ENCODE results near the gene ATP4B.

ATP4B gene

DNA sequence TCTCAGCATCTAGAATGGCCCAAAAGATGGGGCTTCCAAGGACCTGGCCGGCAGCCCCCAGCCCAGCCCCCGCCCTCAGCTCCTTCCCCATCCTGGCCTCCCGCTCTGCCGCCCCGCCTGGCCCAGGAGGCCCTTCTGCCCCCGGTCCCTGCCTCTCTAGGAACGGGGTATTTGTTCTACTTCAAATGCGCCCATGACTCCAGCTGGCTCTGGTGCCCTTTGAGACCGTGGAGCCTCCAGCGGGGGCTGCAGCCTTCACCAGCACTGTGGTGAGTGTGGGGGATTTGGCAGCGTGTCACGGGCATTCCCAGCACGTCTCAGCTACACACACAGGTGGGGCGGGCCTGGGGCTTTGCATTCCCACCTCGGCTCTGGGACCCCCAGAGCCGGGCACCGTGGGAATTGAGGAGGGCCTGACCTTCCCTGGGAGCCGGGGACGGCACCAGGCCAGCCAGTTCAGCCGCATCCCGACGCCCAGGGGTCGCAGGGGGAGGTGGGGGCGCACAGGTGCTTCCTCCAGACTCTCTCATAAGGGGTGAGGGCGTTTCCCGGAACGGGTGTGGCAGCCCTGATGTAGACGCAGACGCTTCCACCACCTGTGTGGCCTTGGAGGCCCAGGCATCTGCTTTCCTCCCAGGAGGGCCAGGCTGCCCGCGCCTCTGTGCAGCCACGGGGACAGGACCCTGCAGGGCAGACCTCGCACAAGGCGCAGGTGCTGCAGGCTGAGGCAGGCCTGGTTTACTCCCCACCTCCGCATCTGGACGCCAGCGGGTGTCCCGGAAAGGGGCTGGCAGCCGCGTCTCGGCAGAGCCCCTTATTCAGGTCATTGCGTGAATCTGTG lies 947 bp downstream of the ATP4B start:
- DNase-seq (ENCODE audit: low read depth in 2 of 2): no peak

DNA sequence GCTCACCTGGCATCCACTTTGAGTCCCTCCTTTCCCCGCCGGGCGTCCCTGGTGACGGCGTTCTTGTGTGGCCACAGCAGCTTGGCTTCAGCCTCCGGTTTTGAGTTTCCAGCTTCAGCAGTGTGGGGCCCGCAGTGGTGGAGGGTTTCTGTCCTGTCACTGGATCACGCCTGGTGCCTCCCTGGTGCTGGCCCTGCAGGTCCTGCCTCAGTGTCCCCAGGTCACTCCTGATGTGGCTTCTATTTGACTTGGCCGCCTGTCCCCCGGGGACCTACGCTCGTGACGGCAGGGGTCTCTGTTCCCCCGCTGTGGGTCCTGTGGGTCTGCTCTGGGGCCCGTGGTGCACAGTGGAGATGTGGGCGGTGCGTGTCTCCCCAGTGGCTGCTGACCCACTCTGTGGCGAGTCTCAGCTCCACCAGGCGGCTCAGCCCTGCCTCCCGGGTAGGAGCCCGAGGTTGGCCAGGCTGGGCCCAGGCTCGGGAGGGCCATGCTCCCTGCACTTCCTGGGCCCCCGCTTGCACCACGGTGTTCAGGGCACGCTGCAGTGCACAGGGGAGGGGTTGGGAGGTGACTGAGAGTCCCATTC lies 1.9 kb downstream of the ATP4B start:
- no peak for DNase-seq (ENCODE audit: low read depth in 2 of 2)

DNA sequence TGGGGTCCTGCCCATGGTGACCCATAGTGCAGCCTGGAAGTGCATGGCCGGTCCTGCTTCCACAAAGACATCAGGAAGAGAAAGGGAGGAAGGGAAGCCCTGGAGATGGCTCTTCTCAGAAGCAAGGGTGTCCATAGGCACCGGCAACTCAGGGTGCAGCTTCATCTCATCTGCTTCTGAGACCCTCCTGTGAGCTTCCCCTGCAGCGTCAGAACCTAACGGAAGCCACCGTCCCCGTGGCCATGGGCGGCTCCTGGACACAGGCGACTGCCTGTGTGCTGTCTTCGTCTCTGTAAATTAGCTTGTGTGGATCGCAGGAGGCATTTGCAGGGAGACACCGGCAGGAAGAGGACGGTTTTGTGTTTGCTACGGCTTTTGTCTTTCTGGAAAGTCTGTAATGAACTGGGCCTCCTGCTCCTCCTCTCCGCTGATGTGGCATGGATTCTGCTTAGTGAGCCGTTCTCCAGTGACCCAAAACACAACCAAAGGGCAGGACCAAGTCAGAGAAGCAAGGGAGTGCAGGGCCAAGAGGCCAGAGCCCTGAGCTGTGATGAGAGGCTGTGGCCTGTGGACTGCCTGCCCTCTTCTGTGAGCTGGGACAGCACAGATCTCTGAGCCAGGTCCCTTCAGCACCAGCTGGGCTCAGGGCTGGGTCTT lies 2.5 kb downstream of the ATP4B start:
- no peak for DNase-seq (ENCODE audit: low read depth in 2 of 2)

DNA sequence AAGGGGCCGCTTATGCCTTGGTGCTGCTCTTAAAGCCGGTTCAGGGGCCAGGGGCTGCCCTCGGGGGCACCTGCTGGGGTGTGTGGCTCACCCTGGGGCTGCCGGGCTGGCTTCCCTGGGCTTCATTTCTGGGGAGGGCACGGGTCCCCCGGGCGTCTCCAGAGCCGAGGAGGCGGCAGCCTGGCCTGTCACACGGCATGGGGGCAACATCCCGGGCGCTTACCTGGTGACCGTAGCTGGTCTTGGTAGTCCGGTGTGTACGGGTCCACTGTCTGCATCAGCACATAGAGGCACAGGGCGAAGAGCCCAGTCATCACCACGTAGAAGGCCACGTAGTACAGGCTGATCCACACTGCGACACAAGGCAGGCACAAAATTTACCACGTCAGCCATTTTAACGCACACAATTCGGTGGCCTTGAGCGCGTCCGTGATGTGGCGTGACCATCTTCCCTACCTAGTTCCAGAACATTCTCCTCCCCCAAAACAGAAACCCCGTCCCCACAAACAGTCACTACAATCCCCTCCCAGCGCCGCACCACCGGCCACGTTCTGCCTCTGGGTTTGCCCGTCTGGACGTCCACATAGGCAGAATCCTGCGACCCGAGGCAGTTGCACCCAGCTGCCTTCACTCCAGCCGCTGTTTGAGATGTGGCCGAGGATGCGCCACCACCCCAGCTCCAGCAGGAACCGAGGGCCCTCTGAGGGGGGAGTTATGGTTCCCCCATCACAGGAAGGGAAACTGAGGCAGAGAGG lies 3.2 kb downstream of the ATP4B start:
- DNase-seq (ENCODE audit: low read depth in 2 of 2): no peak

DNA sequence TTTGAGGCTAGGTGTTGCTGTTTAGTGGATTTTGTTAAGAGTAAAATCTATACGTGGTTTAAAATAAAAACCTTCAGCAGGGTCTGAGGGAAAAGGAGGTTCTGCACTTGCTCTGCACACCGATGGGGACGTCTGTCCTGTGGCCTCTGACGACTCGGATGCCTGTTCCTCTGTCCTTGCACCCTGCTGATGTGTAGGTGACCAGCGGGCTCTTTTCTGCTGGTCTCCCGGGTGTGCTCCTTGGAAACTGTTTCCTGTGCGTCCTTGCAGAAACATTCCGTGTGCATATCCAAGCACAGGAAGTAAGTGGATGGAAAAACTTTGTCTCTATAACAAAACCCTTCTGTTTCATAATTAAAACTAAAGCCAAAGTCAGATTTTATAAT lies 3.8 kb downstream of the ATP4B start:
- DNase-seq (ENCODE audit: low read depth in 2 of 2): no peak

DNA sequence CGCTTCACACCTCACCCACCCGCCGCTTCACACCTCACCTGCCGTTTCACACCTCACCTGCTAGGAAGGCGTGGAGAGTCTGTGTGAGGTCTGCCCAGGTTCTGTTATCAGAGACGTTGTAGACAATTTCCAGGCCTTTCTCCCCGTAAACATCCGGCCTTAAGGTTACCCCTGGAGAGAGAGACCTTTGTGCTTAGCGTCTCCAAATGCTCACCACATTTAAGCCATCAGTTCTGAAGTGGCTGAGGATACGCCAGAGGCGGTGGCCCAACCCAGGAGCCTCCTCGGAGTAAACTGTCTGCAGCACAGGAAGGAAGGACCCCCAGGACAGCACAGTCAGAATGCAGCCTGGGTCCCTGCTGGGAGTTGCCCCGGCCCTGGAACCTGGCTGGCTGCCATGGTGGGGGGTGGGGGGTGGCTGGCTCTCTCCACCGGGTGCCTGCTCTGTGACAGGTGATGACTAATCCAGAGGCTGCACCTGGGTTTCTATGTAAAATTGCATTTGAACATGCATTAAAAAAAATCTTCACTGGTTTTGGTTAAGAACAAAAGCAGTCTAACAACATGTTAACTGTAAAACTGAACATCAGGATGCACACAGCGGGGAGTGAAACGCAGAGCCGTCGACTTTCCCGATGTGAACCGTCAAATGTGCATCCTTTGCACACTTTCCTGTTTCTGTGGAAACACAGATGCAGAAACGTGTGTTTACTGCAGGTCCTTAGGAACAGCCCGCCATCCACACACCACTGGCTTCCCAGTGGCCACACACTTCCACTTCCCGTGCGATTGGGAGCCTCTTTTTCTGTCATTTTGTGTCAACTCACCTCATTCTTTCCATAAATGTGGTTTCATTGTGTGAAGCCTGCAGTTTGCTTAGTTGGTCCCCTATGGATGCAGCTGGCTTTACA lies 4.5 kb downstream of the ATP4B start:
- no peak for DNase-seq (ENCODE audit: low read depth in 2 of 2)

DNA sequence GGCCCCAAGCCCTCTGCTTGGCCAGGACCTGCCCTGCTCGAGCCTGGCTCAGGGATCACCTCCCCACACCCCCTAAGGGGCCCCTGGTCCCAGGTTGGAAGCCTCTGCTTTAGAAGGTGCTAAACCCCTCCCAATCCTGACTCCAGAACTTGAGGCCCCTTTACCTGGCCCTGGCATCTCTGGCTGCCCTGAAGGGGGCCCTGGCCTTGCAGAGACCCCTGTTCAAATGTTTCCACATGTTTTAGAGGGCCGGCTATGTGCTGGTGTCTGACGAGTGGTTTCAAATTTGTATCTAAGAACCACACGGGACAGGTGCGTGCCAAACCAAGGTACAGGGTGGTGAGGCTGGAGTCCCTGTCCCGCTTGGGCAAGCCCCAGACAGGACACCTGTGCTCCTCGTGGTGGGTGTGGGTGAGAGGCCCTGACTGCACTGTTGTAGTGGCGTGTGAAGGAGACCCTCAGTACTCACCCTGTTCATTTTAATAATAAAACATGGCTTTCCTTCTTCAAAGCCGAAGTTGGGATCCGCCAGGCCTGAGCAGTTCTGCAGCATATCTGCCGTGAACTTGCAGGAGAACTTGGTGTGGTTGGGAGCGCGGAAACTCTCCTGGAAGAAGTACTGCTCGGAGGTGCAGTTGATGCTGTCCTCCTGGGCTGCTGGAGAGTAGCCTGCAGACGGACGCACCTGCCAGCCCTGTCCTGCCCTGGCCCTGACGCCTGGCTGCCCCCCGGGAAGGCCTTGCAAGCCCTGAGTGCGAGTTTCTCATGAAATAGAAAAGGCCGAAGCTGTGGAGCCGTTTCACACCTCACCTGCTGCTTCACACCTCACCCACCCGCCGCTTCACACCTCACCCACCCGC lies 5.4 kb downstream of the ATP4B start:
- no peak for DNase-seq (ENCODE audit: low read depth in 2 of 2)

DNA sequence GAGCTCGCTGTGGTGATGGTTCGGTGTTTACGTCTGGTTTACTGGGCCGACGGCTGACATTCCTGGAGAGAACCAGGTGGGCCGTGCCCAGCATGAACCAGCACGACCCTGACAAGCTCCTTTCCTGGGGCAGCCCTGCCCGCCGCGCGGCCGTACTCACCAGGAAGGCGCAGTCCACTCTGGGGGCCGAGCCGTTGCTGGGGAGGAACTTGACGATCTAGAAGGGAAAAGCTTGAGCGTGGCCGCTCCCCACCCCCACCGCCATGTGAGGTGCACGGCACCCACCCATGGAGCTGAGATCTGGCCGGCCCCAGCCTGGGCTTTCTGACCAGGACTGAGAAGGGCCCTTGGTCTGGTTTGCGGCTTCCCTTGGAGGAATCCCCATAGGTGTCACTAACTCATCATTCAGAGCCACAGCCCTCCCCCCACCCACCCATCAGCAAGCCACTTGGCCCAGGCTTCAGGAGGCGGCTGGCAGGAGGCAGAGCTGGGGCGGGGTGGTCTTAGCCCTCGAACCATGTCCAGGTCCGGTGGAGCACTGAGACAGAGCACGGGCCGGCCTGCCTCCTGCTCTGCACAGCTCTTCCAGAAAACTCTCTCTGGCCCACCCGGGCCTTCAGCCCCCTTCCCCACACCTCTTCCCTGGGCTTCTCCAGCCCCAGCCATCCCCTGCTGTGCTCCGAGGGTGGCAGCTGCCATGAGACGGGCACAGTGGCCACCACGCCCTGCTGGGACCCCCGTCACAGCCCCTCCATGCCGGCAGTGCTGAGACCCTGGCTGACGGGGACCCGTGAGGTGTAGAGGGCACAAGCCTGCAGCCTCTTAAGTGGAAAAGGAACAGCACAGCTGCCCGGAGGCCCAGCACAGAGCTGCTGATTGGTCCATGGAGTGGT lies 6.2 kb downstream of the ATP4B start:
- DNase-seq (ENCODE audit: low read depth in 2 of 2): no peak

DNA sequence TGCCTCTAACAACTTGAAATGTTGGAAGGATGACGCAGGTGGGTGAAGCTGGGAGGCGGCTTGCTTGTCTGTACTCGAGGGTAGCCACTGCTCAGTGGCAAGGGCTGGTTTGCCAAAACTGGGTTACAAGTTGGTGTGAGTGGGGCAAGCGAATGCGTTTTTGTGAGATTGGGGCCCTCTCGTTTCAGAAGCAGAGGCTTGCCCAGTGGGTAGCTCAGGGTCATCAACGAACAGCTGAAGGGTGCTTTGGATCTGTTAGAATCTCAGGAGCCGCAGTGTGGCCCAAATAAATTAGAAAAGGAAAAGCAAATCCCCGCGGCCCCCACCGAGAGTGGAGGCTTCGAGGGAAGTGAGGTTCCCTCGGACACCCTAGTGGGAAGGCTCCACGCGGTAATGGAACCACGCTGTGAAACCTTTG lies 7.3 kb downstream of the ATP4B start:
- DNase-seq (ENCODE audit: low read depth in 2 of 2): no peak

DNA sequence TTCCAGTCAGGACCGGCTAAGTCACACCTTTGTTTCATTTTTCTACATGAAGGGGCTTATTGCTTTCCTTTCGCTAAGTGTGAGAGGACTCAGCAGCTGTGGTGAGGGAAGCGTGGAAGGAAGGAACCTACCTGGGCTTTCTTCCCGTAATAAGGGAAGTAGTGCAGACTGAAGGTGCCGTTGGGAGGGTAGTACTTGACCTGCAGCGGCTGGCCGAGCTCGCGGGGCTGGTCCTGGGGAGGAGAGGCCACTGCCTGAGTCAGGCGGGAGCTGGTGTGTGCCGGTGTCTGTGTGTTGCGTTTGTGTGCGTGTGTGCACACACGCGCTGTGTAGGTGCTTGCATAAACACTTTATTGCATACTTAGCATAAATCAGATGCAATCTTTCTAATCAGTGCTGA lies 7.7 kb downstream of the ATP4B start:
- no peak for DNase-seq (ENCODE audit: low read depth in 2 of 2)

DNA sequence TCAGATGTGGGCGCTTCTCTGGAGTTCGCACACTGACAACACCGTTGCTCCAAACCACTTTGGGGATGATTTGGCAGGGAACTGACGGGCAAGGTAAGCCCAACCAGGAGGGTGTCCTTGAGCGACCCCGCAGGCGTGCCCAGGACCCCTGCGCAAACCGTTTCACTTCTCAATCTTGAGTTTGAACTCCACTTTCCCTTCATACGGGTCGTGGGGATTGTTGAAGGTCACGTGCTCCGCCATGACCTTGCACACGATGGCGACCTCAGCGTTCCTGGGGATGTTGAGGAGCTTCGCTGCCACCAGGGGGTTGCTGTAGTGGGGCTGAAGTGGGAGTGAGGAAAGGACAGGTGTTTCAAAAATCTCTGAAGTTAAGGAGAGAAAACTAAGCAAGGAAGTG lies 8.8 kb downstream of the ATP4B start:
- DNase-seq (ENCODE audit: low read depth in 2 of 2): no peak

DNA sequence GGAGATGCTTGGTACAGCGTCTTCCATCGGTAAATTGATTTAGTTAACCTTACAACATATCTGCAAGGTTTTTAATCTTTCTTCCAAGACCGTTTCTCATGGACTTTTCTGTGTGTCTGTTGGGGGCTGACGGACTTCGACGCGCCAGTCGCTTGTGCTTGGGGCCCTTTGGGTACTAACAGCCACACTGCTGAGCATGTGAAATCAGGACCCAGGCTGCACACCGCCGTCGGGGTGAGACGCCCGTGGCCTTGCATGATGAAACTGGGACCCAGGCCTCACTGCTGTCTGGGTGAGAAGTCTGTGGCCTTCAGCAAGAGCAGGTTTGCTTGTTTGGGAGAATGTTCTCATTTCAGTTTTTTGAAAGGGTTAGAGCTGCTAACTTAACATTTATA lies 9.8 kb downstream of the ATP4B start:
- DNase-seq (ENCODE audit: low read depth in 2 of 2): no peak

DNA sequence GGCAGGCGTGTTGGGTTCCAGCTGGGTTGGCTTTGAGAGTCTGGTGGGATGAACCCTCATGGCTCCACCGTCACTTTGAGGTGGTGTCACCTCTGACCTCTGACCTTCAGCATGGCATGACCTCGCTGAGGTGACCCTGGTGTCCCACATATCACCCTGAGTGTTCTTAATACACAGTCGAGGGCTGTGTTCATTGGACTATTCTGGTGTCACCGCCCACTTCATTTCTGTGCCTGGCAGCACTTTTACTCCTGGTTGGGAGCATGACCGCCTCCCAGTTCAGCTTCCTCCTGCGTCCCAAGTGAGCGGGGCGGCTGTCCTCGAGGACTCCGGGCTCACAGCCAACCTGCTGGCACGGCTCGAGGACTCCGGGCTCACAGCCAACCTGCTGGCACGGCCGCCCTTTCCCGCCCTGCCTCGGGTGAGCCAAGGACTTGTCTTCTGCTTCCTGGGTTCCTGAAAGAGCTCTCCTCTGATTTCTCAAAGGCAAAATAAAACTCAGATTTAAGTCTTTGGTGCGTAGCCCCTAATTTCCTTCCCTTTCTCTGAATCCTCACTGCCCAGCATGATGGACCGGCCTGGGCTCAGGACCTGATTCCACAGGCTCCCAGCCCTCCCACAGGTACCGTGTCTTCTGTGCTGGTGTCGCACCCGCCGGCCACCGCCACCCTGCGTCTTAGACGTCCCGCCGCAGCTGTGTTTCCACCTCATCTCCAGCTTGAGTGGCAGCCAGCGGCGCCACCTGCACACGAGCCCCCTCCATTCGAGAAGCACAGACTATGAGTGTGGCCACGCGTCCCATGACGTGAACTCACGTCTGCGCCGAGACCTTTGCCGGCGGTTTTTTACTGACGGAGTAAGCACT lies 10.4 kb downstream of the ATP4B start:
- no peak for DNase-seq (ENCODE audit: low read depth in 2 of 2)

DNA sequence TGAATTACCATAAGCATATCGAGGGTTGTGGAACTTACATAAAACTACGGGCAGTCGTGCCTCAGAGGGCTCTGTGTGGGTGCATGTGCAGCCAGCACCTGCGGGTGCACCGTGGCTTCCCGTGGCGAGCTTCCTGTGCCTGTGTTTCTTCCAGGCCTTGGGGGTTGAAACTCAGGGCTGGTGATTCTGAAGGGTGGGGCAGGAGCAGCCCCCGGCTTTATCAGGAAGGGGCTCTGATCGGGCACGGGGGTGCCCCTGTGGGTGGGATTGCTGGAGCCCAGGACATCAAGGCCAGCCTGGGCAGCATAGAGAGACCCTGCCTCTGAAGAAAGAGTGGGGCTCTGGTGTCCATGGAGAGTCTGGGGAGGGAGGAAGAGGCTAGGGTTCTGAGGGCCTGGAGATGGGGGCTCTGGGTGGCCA lies 11.1 kb downstream of the ATP4B start:
- no peak for DNase-seq (ENCODE audit: low read depth in 2 of 2)

DNA sequence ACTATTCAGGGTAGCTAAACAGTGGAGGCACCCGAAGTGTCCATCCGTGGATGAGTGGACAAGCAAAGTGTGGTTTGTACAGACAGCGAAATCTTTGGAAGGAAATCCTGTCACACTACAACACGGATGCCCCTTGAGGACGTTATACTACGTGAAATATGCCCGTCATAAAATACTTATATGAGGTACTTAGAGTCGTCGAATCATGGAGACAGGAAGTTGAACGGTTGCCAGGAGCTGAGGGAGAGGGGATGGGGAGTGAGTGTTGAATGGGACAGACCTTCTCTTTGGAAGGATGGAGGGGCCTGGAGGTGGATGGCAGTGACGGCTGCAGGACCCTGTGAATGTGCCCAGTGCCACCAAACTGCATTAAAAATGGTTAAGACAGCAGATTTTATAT lies 11.6 kb downstream of the ATP4B start:
- no peak for DNase-seq (ENCODE audit: low read depth in 2 of 2)

DNA sequence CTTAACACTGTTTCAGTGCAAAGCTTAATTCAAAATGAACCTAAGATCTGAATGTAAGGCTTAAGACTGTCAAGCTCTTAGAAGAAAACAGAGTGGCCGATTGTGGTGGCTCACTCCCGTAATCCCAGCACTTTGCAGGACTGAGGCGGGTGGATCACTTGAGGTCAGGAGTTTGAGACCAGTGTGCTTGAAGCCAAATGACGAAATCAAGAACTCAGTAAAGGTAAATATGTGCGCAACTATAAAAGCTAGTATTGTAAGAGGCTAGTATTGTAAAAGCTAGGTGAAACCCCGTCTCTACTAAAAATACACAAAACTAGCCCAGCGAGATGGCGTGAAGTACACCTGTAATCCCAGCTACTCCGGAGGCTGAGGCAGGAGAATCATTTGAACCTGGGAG lies 12.7 kb downstream of the ATP4B start:
- no peak for DNase-seq (ENCODE audit: low read depth in 2 of 2)

DNA sequence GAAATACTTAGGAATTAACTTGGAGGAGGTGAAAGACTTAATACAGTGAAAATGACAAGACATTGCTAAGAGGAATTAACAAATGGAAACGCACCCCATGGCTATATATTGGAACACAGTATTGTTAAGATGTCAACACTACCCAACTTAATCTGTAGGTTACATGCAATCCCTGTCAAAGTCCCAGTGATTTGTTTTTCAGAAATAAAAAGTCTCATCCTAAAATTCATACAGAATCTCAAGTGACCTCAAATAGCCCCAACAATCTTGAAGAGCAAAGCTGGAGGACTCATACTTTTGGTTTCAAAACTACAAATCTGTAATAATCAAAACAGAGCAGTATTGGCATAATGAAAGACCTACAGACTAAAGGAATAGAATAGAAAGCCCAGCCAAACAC lies 13.2 kb downstream of the ATP4B start:
- no peak for DNase-seq (ENCODE audit: low read depth in 2 of 2)

DNA sequence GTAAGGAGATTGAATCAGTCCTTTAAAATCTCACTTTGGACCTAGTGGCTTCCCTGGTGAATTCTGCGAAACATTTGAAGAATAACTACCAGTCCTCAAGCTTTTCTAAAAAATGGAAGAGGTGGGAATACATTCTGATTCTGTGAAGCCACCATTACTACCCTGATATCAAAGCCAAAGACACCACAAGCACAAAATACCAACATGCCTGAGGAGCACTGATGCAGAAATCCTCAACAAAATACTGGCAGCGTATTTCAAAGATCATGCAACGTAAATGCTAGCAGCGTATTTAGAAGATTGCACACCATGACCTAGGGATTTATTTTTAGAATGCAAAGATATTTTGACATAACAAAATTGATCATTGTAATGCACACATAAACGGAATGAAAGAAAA lies 14.4 kb downstream of the ATP4B start:
- no peak for DNase-seq (ENCODE audit: low read depth in 2 of 2)

Data from stimulated activated CD4-positive, alpha-beta T cell treated with anti-CD3 and anti-CD28 coated beads, Interleukin-15, amount 100 ng/mL, for 48 hours (primary cell).